A549 (cell line): ENCODE measurements around the gene C17orf113.

ENCODE experiments used
- CEBPB ChIP-seq, 2 experiments: fragments of >200 bp in 1 of 2; sonication (Bioruptor Twin) in 1 of 2; formaldehyde crosslinking in 1 of 2; IDR thresholded peaks; 2 replicates each; pipeline ENCODE4 v1.6.1; 2012 to 2016
- CHD2 ChIP-seq: fragments of 150-350 bp; IDR thresholded peaks from 2 replicates; pipeline ENCODE4 v1.6.1; 2014; ENCODE audit warnings: low read length; ENCODE audit not compliant: partially characterized antibody
- POLR2A ChIP-seq: IDR thresholded peaks from 2 replicates; pipeline ENCODE4 v1.6.1; 2012; ENCODE audit warnings: mild to moderate bottlenecking, low read length

DNA sequence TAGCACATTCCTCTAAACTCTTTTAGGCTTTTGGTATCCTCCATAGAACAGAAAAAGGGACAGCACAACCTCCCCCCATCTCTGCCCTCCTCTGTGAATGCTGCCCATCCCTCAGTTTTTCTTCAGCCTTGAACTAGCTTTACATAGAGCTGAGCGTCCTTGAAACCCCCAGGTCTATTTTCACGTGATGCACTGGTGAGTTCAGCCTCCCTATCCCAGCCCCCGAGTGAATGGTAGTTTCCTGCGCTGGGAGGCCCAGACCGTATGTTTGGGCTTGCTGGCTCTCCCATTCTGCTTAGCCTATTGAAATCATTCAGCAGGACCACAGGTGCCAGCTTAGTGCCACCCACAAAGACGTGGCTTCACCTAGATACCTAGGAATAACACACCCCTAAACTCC lies 25.4 kb upstream of the C17orf113 start:
- TF ChIP-seq POLR2A, result no peak
- TF ChIP-seq CEBPB (IDR thresholded peaks at IDR 0.05), result no peak
- no peak for TF ChIP-seq CHD2
